Mucosa of descending colon (tissue), 3 donors: ENCODE data around the gene RPS13. TPM values are rescaled to one million over a fixed set of nuclear protein-coding genes. Genes with fewer than 3 reads are reported as not detected.
"Not testable (repeated sequence)": the region's sequence is repeated elsewhere in the genome, so short reads cannot be mapped to it uniquely, and the experiment has no call there.

Experiments
- ATAC-seq: fragments of 200-7000 bp; cut with Tn5 transposase; one replicate; pipeline ENCODE4 v1.9.1; 2020; ENCODE audit warnings: mild to moderate bottlenecking, moderate library complexity
- DNase-seq, 3 donors: peaks; one replicate each; pipeline ENCODE4 v3.0.0-alpha.2; 2020
- H3K36me3 ChIP-seq: fragments of 200-600 bp; one replicate; pipeline ENCODE4 v1.8.0; 2021; ENCODE audit warnings: low read depth, mild to moderate bottlenecking
- H3K4me1 ChIP-seq: fragments of 200-600 bp; one replicate; pipeline ENCODE4 v1.8.0; 2021; ENCODE audit warnings: low read depth, mild to moderate bottlenecking
- H3K4me3 ChIP-seq: fragments of 200-600 bp; one replicate; pipeline ENCODE4 v1.8.0; 2021; ENCODE audit warnings: mild to moderate bottlenecking
- H3K9me3 ChIP-seq: fragments of 200-600 bp; one replicate; pipeline ENCODE4 v1.8.0; 2021; ENCODE audit warnings: mild to moderate bottlenecking
- CTCF ChIP-seq: fragments of 200-600 bp; IDR thresholded peaks from one replicate; pipeline ENCODE4 v1.8.0; 2022; ENCODE audit warnings: antibody characterized with exemption, mild to moderate bottlenecking
- intact Hi-C, 2 donors: fragments of 100-400 bp; cut with DNase I in 1 of 2; cut with micrococcal nuclease in 1 of 2; formaldehyde crosslinking; loops; one replicate each; pipeline versions ENCODE4 v1.11.0 to v1.11.1; 2022; cut with DNase I, micrococcal nuclease
- long read RNA-seq, 2 donors: library from polyadenylated mRNA; unstranded; transcript quantifications; one replicate each; pipeline ENCODE4 v2.0.0, GENCODE V29; 2019 to 2021
- total RNA-seq, 3 donors: library from RNA; stranded (reverse); fragmentation: NEBNext Ultra II Directional in 2 of 3; extraction: Animal tissue kit (Norgen Biotek cat#: 25700) in 2 of 3; gene quantifications; one replicate each; pipeline versions ENCODE4 v1.2.1 to v1.2.4, GENCODE V29; 2021 to 2023
- donor health status: DM: no; HTN: no; CAD: no; lungs with moderate emphysema.
- donor health status: DM: no; HTN: no; CAD: no.
- donor health status: DM: no; HTN: yes; CAD: no.

RPS13 gene
- 100 to 1,000 TPM; 562 to 797 (median 736) TPM for total RNA-seq
- long read RNA-seq, donor 1, transcript RPS13-202 (6 exons, 646 nt), result major isoform, 518 of 537 reads
- long read RNA-seq, donor 1, transcript RPS13-203 (5 exons, 664 nt), result minor isoform, 9 of 537 reads
- long read RNA-seq, donor 1, partial matches to known transcripts, result 1 of 537 reads
- long read RNA-seq, donor 1, other reads (novel, unspliced or antisense), result 3 of 537 reads
- long read RNA-seq, donor 2, transcript RPS13-203 (5 exons, 664 nt), result minor isoform, 9 of 723 reads
- long read RNA-seq, donor 2, transcript RPS13-202 (6 exons, 646 nt), result major isoform, 695 of 723 reads
- long read RNA-seq, donor 2, partial matches to known transcripts, result 1 of 723 reads
- long read RNA-seq, donor 2, other reads (novel, unspliced or antisense), result 13 of 723 reads

GRCh38 chr11:17077520-17078401, at the start of gene RPS13:
Gene RPS13, minus strand, starts transcription at chr11:17077667. Its CDS starts 26 bp downstream, at chr11:17077641.
- intact Hi-C loops, result no loop called here
- H3K9me3 ChIP-seq, result no peaks in the 10 kb centered on the region
- peak; percentile 99 for ATAC-seq
- DNase-seq, result peak; percentile 96 to 98 (median 97)
- no peak for TF ChIP-seq CTCF
- H3K36me3 ChIP-seq, result no peaks in the 10 kb centered on the region
- peaks cover 28% of the 10 kb centered on the region for H3K4me1 ChIP-seq
- peak within 1 kb of the TSS; percentile 86 for H3K4me3 ChIP-seq

- Histone ChIP-seq H3K4me1 (no peaks in the 10 kb centered on the region), H3K4me3 (no peak overlapping the region), H3K36me3 (no peaks in the 10 kb centered on the region), H3K9me3 (no peaks in the 10 kb centered on the region)
- intact Hi-C loops, result no loop called here
- no peak for DNase-seq
- no peak for ATAC-seq
- no peak for TF ChIP-seq CTCF
Observed at GRCh38 chr11:17121981-17122380, 44.5 kb upstream of the RPS13 start.

- no peak for ATAC-seq
- no peak for DNase-seq
- Histone ChIP-seq H3K4me1 (no peaks in the 10 kb centered on the region), H3K36me3 (no peaks in the 10 kb centered on the region), H3K4me3 (no peak overlapping the region), H3K9me3 (no peaks in the 10 kb centered on the region)
- intact Hi-C loops, result no loop called here
- no peak for TF ChIP-seq CTCF
Observed at GRCh38 chr11:17117262-17117661, 39.8 kb upstream of the RPS13 start.

- intact Hi-C loops, result no loop called here
- DNase-seq (no peak), ATAC-seq (no peak)
- H3K36me3 ChIP-seq, result no peaks in the 10 kb centered on the region
- no peaks in the 10 kb centered on the region for H3K4me1 ChIP-seq
- H3K9me3 ChIP-seq, result no peaks in the 10 kb centered on the region
- H3K4me3 ChIP-seq, result no peak overlapping the region
- no peak for TF ChIP-seq CTCF
Observed at GRCh38 chr11:17116117-17116516, 38.6 kb upstream of the RPS13 start.

GRCh38 chr11:17107745-17108144, 30.3 kb upstream of the RPS13 start:
- H3K36me3 ChIP-seq, ATAC-seq, intact Hi-C loops: not testable (repeated sequence)

GRCh38 chr11:17105404-17106040, 28.1 kb upstream of the RPS13 start:
- ATAC-seq, H3K4me3 ChIP-seq, DNase-seq, intact Hi-C loops, H3K4me1 ChIP-seq, H3K9me3 ChIP-seq, H3K36me3 ChIP-seq: not testable (repeated sequence)

More at GRCh38 chr11:17107745-17108144, 30.3 kb upstream of the RPS13 start:
- peak in 1 of 3 donors; percentile 24 for DNase-seq
- H3K4me1 ChIP-seq, H3K9me3 ChIP-seq, H3K4me3 ChIP-seq: not testable (repeated sequence)
